ENCODE results near the gene PAM. TPM values are rescaled to one million over a fixed set of nuclear protein-coding genes. Genes with fewer than 3 reads are reported as not detected.

Gene PAM
- total and polyA plus RNA-seq, 2 donors from 2014 or later, result 158 to 293 TPM

DNA sequence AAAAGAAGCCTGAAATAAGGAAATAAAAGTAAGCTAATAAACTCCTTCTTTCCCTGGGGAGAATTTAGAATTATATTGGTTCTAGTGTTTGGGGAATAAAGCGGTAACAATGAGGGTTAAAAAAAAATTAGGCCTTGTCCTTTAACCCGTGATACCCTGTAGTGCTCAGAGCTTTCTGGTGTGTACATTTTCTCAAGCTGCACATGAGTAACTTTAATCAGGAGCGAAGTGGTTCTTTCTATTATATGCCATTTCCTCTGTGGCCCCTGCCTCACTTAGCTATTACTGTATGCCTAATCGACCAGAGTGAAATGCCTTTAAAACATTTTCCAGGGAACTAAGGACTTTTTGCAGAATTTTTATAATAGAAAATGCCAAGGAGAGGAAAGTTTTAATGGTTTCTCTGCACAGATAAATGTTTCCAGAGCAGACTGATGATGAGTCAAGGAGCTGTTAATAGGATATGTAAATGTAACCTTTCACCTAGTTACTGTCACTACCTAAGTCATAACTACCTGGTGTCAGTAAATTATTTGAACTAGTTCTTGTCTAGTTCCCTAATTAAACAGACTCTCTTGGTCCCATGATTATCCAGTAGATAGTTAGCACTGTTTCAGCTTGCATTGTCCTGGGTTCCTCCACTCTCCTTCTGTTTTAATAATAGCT lies 7.6 kb downstream of the PAM start:
- DNase-seq, result no peak
- Histone ChIP-seq H3K27me3 (ENCODE audit: control insufficient read depth, insufficient read depth, low read length) (no peaks in the 10 kb centered on the region), H3K4me1 (ENCODE audit: control insufficient read depth in 2 of 3, insufficient read depth in 2 of 3, low read depth in 1 of 3, low read length in 3 of 3) (peaks cover 0 to 5% (median 0%) of the 10 kb centered on the region in 3 donors), H3K9me3 (ENCODE audit: control insufficient read depth in 2 of 3, insufficient read depth in 1 of 3, low read length in 3 of 3) (no peaks in the 10 kb centered on the region), H3K4me3 (ENCODE audit: low read length in 3 of 3) (no peak overlapping the region), H3K27ac (ENCODE audit: low read depth in 2 of 2, low read length in 2 of 2) (no peak overlapping the region), H3K36me3 (ENCODE audit: control insufficient read depth in 2 of 3, insufficient read depth in 3 of 3, low read length in 3 of 3) (no peaks in the 10 kb centered on the region), H3K9ac (ENCODE audit: low read length in 3 of 3) (no peak overlapping the region)
- TF ChIP-seq, protein P1, sequence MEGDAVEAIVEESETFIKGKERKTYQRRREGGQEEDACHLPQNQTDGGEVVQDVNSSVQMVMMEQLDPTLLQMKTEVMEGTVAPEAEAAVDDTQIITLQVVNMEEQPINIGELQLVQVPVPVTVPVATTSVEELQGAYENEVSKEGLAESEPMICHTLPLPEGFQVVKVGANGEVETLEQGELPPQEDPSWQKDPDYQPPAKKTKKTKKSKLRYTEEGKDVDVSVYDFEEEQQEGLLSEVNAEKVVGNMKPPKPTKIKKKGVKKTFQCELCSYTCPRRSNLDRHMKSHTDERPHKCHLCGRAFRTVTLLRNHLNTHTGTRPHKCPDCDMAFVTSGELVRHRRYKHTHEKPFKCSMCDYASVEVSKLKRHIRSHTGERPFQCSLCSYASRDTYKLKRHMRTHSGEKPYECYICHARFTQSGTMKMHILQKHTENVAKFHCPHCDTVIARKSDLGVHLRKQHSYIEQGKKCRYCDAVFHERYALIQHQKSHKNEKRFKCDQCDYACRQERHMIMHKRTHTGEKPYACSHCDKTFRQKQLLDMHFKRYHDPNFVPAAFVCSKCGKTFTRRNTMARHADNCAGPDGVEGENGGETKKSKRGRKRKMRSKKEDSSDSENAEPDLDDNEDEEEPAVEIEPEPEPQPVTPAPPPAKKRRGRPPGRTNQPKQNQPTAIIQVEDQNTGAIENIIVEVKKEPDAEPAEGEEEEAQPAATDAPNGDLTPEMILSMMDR (IDR thresholded peaks at IDR 0.05; ENCODE audit: borderline replicate concordance, extremely low read depth, insufficient read depth), result no peak
- intact Hi-C loops (cut with DNase I), result no loop called here
- FAIRE-seq, result no peak

DNA sequence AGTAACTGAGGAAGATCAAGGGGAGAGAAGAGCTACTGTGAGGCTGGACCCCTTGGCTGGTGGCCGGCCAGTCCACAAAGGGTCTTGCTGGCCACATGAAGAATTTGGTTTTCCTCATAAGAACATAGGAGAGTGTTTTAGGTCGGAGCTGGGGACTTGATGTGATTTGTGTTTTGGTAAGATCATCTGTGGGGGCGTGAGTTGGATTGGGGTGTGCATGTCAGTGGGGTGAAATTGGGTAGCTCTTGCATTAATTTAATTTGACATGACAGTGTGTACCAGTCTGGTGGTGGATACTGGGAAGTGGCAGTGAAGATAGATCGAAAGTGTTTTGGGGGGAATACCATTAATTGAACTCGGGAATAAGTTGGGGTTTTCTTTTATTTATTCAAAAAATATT lies 8.6 kb downstream of the PAM start:
- intact Hi-C loops (cut with DNase I), result no loop called here
- no peak overlapping the region for H3K9ac ChIP-seq (ENCODE audit: low read length in 3 of 3)
- no peaks in the 10 kb centered on the region for H3K27me3 ChIP-seq (ENCODE audit: control insufficient read depth, insufficient read depth, low read length)
- no peaks in the 10 kb centered on the region for H3K9me3 ChIP-seq (ENCODE audit: control insufficient read depth in 2 of 3, insufficient read depth in 1 of 3, low read length in 3 of 3)
- H3K4me1 ChIP-seq (ENCODE audit: control insufficient read depth in 2 of 3, insufficient read depth in 2 of 3, low read depth in 1 of 3, low read length in 3 of 3), result peaks cover 0 to 5% (median 0%) of the 10 kb centered on the region in 3 donors
- FAIRE-seq (no peak), DNase-seq (no peak)
- TF ChIP-seq, protein P1 (IDR thresholded peaks at IDR 0.05; ENCODE audit: borderline replicate concordance, extremely low read depth, insufficient read depth), result no peak
- no peaks in the 10 kb centered on the region for H3K36me3 ChIP-seq (ENCODE audit: control insufficient read depth in 2 of 3, insufficient read depth in 3 of 3, low read length in 3 of 3)
- no peak overlapping the region for H3K27ac ChIP-seq (ENCODE audit: low read depth in 2 of 2, low read length in 2 of 2)
- no peak overlapping the region for H3K4me3 ChIP-seq (ENCODE audit: low read length in 3 of 3)

DNA sequence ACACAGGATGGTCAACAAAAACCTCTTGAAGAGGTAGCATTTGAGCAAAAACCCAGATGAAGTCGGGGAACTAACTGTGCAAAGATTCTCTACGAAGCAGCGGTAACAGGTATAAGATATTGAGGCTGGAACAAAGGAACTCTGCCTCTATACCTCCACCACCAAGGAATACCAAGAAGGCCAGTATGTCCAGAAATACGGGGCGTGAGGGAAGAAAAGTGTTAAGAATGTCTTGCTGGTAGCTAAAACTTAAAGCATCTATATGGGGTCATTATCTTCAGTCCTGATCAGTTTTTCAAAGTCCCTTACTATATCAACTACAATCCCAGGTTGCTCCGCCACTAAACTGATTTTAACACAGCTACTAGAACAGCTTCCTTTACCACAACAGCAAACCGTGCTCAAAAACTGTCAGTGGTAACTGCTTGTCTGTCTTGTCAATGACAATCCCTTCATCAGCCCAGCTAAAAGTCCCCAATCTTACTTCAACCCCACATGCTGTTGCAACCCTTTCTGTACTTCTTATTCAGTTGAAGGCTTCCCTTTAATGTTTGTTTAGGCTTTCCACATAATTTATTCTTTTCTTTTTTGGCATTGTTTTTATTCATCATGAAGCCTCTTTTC lies 9.4 kb downstream of the PAM start:
- DNase-seq (no peak), FAIRE-seq (no peak)
- intact Hi-C loops (cut with DNase I), result no loop called here

More for the DNA sequence above, 9.4 kb downstream of the PAM start:
- Histone ChIP-seq H3K9ac (ENCODE audit: low read length in 3 of 3) (no peak overlapping the region), H3K36me3 (ENCODE audit: control insufficient read depth in 2 of 3, insufficient read depth in 3 of 3, low read length in 3 of 3) (no peaks in the 10 kb centered on the region), H3K4me1 (ENCODE audit: control insufficient read depth in 2 of 3, insufficient read depth in 2 of 3, low read depth in 1 of 3, low read length in 3 of 3) (peaks cover 0 to 5% (median 0%) of the 10 kb centered on the region in 3 donors), H3K27me3 (ENCODE audit: control insufficient read depth, insufficient read depth, low read length) (no peaks in the 10 kb centered on the region), H3K9me3 (ENCODE audit: control insufficient read depth in 2 of 3, insufficient read depth in 1 of 3, low read length in 3 of 3) (no peaks in the 10 kb centered on the region), H3K27ac (ENCODE audit: low read depth in 2 of 2, low read length in 2 of 2) (no peak overlapping the region), H3K4me3 (ENCODE audit: low read length in 3 of 3) (no peak overlapping the region)
- TF ChIP-seq, protein P1 (IDR thresholded peaks at IDR 0.05; ENCODE audit: borderline replicate concordance, extremely low read depth, insufficient read depth), result no peak

All from kidney (tissue), 14 donors.